NCI-H146 treated with DMSO at 0.1 percent for 48 hours (cell line): ENCODE data around the gene OLFM1.

Experiments used
- DNase-seq: peaks from one replicate; lab custom pipeline; 2025; ENCODE audit not compliant: unreplicated experiment; lab: John Stamatoyannopoulos, UW

OLFM1 gene

GRCh38 chr9:135088348-135088978 is 995 bp downstream of the OLFM1 start:
- DNase-seq: no peak

- DNase-seq: no peak
These were observed 1.7 kb downstream of the OLFM1 start for GRCh38 chr9:135088979-135089847.

- DNase-seq: no peak
These were observed 2.6 kb downstream of the OLFM1 start for GRCh38 chr9:135090081-135090480.

- no peak for DNase-seq
These were observed 3.1 kb downstream of the OLFM1 start for GRCh38 chr9:135090547-135090946.

- no peak for DNase-seq
These were observed 4.1 kb downstream of the OLFM1 start for GRCh38 chr9:135091545-135091944.

GRCh38 chr9:135093111-135093510 is 5.6 kb downstream of the OLFM1 start:
- DNase-seq: no peak

GRCh38 chr9:135093911-135094584 is 6.6 kb downstream of the OLFM1 start:
- DNase-seq: no peak

GRCh38 chr9:135095470-135096407 is 8.3 kb downstream of the OLFM1 start:
- no peak for DNase-seq

GRCh38 chr9:135096408-135096895 is 9.0 kb downstream of the OLFM1 start:
- DNase-seq: no peak

- DNase-seq: no peak
These were observed 11.1 kb downstream of the OLFM1 start for GRCh38 chr9:135098400-135099105.

- DNase-seq: no peak
These were observed 12.1 kb downstream of the OLFM1 start for GRCh38 chr9:135099574-135099973.

- DNase-seq: no peak
These were observed 12.8 kb downstream of the OLFM1 start for GRCh38 chr9:135100241-135100681.

GRCh38 chr9:135100725-135101410 is 13.4 kb downstream of the OLFM1 start:
- DNase-seq: no peak

- no peak for DNase-seq
These were observed 14.0 kb downstream of the OLFM1 start for GRCh38 chr9:135101486-135101885.

- no peak for DNase-seq
These were observed 14.5 kb downstream of the OLFM1 start for GRCh38 chr9:135101926-135102325.

GRCh38 chr9:135102331-135102730 is 14.9 kb downstream of the OLFM1 start:
- DNase-seq: no peak

GRCh38 chr9:135103001-135103446 is 15.6 kb downstream of the OLFM1 start:
- no peak for DNase-seq

- no peak for DNase-seq
These were observed 16.6 kb downstream of the OLFM1 start for GRCh38 chr9:135103931-135104639.

- DNase-seq: no peak
These were observed 17.3 kb downstream of the OLFM1 start for GRCh38 chr9:135104761-135105160.
